ENCODE data around the gene TMEM69. TPM values are rescaled to one million over a fixed set of nuclear protein-coding genes. Genes with fewer than 3 reads are reported as not detected.
A peak's percentile ranks its signal among the peaks of the same experiment; 100 is the strongest.
"Not testable (repeated sequence)": the region's sequence is repeated elsewhere in the genome, so short reads cannot be mapped to it uniquely, and the experiment has no call there.

TMEM69 gene
- total RNA-seq, 1 donor from 2014 or later: 13.3 TPM

DNA sequence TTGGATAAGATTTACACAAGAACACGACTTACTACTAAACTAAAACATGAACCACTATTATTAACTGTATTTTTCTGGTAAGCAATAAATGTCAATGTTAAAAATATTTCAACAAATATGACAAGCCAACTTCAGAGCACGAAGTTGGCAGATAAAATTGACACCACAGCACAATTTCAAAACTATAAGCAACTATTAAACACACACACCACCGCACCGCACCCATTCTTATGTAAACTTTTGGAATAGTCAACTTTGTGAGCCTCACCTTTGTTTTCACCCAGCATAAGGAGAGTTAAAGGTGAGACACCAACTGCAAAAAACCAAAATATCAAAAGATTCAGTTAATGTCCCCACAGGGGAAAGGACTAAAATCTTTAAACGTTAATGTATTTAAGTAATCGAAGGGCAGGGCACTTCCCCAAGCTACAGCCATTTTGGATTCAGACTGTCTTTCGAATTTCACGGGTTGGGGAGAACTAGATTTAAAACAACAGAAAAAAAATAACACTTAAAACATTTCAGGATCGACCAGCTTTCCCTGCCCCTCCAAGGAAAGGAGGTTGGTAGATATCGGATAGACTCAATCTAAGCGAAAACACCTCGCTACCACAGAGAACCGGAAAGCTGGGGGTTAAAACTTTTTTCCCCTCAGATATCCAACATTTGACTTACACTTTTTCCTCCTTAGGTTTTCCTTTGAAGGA is 2.5 kb upstream of the TMEM69 start:
- TF ChIP-seq, protein P1, sequence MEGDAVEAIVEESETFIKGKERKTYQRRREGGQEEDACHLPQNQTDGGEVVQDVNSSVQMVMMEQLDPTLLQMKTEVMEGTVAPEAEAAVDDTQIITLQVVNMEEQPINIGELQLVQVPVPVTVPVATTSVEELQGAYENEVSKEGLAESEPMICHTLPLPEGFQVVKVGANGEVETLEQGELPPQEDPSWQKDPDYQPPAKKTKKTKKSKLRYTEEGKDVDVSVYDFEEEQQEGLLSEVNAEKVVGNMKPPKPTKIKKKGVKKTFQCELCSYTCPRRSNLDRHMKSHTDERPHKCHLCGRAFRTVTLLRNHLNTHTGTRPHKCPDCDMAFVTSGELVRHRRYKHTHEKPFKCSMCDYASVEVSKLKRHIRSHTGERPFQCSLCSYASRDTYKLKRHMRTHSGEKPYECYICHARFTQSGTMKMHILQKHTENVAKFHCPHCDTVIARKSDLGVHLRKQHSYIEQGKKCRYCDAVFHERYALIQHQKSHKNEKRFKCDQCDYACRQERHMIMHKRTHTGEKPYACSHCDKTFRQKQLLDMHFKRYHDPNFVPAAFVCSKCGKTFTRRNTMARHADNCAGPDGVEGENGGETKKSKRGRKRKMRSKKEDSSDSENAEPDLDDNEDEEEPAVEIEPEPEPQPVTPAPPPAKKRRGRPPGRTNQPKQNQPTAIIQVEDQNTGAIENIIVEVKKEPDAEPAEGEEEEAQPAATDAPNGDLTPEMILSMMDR (IDR thresholded peaks at IDR 0.05): no peak
- TF ChIP-seq POLR2AphosphoS5 (IDR thresholded peaks at IDR 0.05; ENCODE audit: insufficient read depth in 1 of 2, low read depth in 1 of 2) (no peak), POLR2A (IDR thresholded peaks at IDR 0.05) (no peak)
- Histone ChIP-seq H3K36me3 (no peaks in the 10 kb centered on the region), H3K4me1 (peaks cover 73% of the 10 kb centered on the region), H3K27ac (peak overlapping the region; percentile 99), H3K4me3 (peak overlapping the region; percentile 88 to 97), H3K27me3 (no peaks in the 10 kb centered on the region), H3K9me3 (no peaks in the 10 kb centered on the region)
- no peak for DNase-seq (ENCODE audit: extremely low spot score in 2 of 2)
- intact Hi-C loops (cut with DNase I): no loop called here

DNA sequence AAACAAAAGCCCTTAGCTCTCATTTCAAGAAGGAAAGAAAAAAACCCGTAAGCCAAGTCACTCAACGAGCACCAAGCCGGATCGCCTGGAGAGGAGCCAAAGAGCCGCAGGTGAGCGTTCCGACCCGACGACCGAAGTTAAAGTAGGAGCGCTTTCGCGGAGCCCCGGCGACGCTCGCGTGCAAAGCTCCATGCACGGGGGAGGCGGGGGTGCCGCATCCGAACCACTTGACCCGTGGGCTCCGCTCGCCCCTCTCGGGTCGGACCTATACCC is 2.0 kb upstream of the TMEM69 start:
- no peak for DNase-seq (ENCODE audit: extremely low spot score in 2 of 2)
- Histone ChIP-seq H3K27me3 (no peaks in the 10 kb centered on the region), H3K4me1 (peaks cover 68% of the 10 kb centered on the region), H3K27ac (peak overlapping the region; percentile 99), H3K9me3 (no peaks in the 10 kb centered on the region), H3K4me3 (peak overlapping the region; percentile 88 to 97), H3K36me3 (no peaks in the 10 kb centered on the region)
- TF ChIP-seq POLR2A (IDR thresholded peaks at IDR 0.05): no peak
- TF ChIP-seq, protein P1 (IDR thresholded peaks at IDR 0.05): no peak
- TF ChIP-seq POLR2AphosphoS5 (IDR thresholded peaks at IDR 0.05; ENCODE audit: insufficient read depth in 1 of 2, low read depth in 1 of 2): no peak
- intact Hi-C loops (cut with DNase I): no loop called here

DNA sequence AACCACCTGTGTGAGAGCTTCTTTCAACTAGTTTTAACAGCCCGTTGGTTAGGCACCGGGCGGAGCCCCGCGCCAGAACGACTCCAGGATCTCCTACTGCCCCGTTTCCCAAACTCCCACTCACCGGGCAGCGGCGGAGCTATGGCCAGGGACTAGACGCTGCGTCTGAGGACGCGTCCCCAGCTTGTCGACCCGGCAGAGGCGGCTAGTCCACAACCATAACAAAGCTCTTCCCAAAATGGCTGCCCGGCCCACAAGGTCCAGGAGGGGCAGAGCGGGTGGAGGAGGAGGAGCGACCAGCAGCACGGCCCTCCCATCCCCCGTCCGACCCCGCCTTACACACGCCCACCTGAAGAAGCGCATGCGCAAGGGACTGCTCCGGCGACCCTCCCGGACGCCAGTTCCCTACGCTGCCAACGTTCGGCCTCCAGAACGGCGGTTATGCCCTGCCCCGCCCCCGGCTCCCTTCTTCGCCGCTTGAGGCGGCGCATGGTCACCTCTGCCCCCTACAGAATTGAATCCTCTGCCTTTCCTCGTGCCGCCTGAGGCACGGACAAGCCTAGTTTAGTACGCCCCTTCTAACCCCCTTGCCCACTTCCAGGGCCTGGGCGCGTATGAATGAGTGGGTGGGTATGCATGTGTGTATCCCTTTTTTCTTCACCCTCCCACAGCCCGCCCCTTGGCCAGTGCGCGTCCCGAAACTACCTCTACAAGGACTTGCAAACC is 1.5 kb upstream of the TMEM69 start, which contains the start of gene GPBP1L1:
Gene GPBP1L1, minus strand, starts transcription at position 246 of the 726 bp plus-strand sequence. CDS start 27,446 bp downstream, outside the sequence.
- Histone ChIP-seq H3K4me1 (peaks cover 63% of the 10 kb centered on the region), H3K4me3 (peak within 1 kb of the TSS; percentile 88 to 97), H3K27me3 (no peaks in the 10 kb centered on the region), H3K27ac (peak within 1 kb of the TSS; percentile 99), H3K36me3 (no peaks in the 10 kb centered on the region), H3K9me3 (no peaks in the 10 kb centered on the region)
- peak; percentile 65 to 94 for TF ChIP-seq POLR2AphosphoS5 (IDR thresholded peaks at IDR 0.05; ENCODE audit: insufficient read depth in 1 of 2, low read depth in 1 of 2)
- TF ChIP-seq, protein P1 (IDR thresholded peaks at IDR 0.05): no peak
- TF ChIP-seq POLR2A (IDR thresholded peaks at IDR 0.05): peak in 1 of 2 donors; percentile 75
- intact Hi-C loops (cut with DNase I): no loop called here
- DNase-seq (ENCODE audit: extremely low spot score in 2 of 2): peak; percentile 97 to 99

DNA sequence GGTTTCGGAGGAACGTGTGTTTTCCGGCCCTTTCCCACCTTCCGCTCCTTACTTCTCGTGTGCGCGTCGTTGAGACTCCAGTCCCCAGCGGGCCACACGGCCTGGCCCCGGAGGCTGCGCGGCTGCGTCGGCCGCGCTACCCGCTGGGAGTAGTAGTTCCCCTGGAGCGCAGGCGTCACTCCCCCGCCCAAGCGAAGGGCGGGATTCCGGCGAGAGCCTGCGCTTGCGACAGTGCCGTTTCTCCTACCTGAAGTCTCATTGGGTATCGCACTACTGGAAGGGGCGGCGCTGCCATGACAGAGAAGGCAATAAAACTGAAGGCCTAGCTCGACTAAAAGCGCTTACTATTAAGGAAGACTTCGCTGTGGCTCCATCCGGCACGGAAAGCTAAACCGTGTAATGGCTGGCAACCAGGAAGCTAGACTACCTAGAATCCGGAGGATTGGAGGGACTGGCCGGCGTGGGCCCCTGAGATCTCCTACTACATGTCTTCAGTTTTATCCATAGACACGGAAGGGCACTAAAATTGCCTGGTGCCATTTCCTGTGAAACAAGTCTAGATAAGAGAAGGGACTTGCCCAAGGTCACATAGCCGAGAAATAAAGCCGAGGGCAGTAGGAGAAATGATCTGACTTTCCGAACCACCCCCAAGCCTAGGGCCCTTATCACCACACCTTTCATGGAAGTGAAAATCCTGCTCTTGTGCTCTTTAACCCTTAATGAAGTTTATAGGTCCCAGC is 797 bp upstream of the TMEM69 start:
- peak in 1 of 2 donors; percentile 99 for DNase-seq (ENCODE audit: extremely low spot score in 2 of 2)
- Histone ChIP-seq H3K4me1 (peaks cover 55% of the 10 kb centered on the region), H3K4me3 (peak overlapping the region; percentile 88 to 97), H3K36me3 (no peaks in the 10 kb centered on the region), H3K9me3 (no peaks in the 10 kb centered on the region), H3K27ac (peak overlapping the region; percentile 99), H3K27me3 (no peaks in the 10 kb centered on the region)
- TF ChIP-seq POLR2AphosphoS5 (IDR thresholded peaks at IDR 0.05; ENCODE audit: insufficient read depth in 1 of 2, low read depth in 1 of 2) (peak; percentile 75 to 94), POLR2A (IDR thresholded peaks at IDR 0.05) (peak in 1 of 2 donors; percentile 70)
- TF ChIP-seq, protein P1 (IDR thresholded peaks at IDR 0.05): no peak
- intact Hi-C loops (cut with DNase I): no loop called here

DNA sequence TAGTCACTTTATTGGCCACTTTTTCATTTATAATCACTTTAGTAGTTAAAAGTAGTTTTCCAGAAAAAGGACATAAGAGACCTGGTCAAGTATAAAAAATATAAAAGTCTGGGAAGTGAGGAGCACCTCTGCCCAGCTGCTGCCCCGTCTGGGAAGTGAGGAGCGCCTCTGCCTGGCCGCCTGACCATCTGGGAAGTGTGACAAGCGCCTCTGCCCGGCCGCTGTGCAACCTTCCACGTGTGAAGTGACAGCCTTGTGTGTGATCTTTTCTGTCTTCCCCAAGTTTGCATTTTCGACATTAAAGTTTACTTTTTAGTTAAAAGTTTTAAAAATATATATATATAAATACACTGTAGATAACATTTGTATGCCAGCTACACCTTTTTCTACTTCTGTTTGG is 5.8 kb downstream of the TMEM69 start:
- Histone ChIP-seq H3K36me3 (peaks cover 0 to 35% of the 10 kb centered on the region in 2 donors), H3K4me1 (peaks cover 16% of the 10 kb centered on the region)
- intact Hi-C loops (cut with DNase I); H3K27me3 ChIP-seq; H3K9me3 ChIP-seq; H3K27ac ChIP-seq; H3K4me3 ChIP-seq; DNase-seq (ENCODE audit: extremely low spot score in 2 of 2): not testable (repeated sequence)
